Measurements from ENCODE around the gene CDKAL1.

DNA sequence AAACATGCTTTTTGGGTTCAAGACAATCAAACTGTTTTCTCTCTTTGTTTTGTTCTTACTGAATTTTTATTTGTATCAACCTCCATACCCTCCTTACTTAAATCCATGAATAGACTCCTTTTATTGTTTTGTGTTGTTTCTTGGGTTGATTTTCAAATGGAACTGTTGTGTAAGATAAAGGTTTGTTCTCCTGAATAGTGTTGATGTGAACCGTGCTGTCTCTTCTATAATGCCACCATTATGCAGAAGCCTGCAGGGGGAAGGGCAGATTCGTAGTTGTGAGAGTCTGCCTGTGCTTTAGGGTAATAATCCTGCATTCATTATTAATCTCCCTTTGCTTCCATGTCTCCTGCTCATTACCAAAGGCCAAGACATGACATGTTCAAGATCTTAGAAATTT lies 105.9 kb downstream of the CDKAL1 start:
- no peak for TF ChIP-seq L3MBTL2 (conservative IDR thresholded peaks at IDR 0.05)
- no peak for TF ChIP-seq SP1 (IDR thresholded peaks at IDR 0.05)
- no peak for TF ChIP-seq ELF4 (IDR thresholded peaks at IDR 0.05)
- no peak for TF ChIP-seq FOXM1 (IDR thresholded peaks at IDR 0.05; ENCODE audit: borderline replicate concordance)
- TF ChIP-seq FOXA1 (IDR thresholded peaks at IDR 0.05), result no peak
- no peak for TF ChIP-seq ZNF384 (IDR thresholded peaks at IDR 0.05)
- TF ChIP-seq HDGF (IDR thresholded peaks at IDR 0.05; ENCODE audit: borderline replicate concordance), result no peak
- TF ChIP-seq TARDBP (IDR thresholded peaks at IDR 0.05), result no peak
- no peak for TF ChIP-seq BHLHE40 (IDR thresholded peaks at IDR 0.05; ENCODE audit: borderline replicate concordance)
- no peak for TF ChIP-seq LEF1 (IDR thresholded peaks at IDR 0.05; ENCODE audit: borderline replicate concordance)
- no peak for TF ChIP-seq ARNT (IDR thresholded peaks at IDR 0.05)
- TF ChIP-seq CTBP1 (IDR thresholded peaks at IDR 0.05; ENCODE audit: borderline replicate concordance), result no peak
- TF ChIP-seq NFRKB (IDR thresholded peaks at IDR 0.05), result no peak
